ENCODE data around the gene AFDN.

- TF ChIP-seq, protein P1, sequence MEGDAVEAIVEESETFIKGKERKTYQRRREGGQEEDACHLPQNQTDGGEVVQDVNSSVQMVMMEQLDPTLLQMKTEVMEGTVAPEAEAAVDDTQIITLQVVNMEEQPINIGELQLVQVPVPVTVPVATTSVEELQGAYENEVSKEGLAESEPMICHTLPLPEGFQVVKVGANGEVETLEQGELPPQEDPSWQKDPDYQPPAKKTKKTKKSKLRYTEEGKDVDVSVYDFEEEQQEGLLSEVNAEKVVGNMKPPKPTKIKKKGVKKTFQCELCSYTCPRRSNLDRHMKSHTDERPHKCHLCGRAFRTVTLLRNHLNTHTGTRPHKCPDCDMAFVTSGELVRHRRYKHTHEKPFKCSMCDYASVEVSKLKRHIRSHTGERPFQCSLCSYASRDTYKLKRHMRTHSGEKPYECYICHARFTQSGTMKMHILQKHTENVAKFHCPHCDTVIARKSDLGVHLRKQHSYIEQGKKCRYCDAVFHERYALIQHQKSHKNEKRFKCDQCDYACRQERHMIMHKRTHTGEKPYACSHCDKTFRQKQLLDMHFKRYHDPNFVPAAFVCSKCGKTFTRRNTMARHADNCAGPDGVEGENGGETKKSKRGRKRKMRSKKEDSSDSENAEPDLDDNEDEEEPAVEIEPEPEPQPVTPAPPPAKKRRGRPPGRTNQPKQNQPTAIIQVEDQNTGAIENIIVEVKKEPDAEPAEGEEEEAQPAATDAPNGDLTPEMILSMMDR (conservative IDR thresholded peaks at IDR 0.05; ENCODE audit: low read depth in 2 of 2), result no peak
- TF ChIP-seq POLR2AphosphoS5 (IDR thresholded peaks at IDR 0.05; ENCODE audit: low read depth) (no peak), EZH2 (IDR thresholded peaks at IDR 0.05; ENCODE audit: low read depth, unreplicated experiment) (no peak), REST (IDR thresholded peaks at IDR 0.05; ENCODE audit: unreplicated experiment) (no peak), EZH2phosphoT487 (IDR thresholded peaks at IDR 0.05; ENCODE audit: unreplicated experiment) (no peak), JUNB (IDR thresholded peaks at IDR 0.05; ENCODE audit: unreplicated experiment) (no peak), ETS1 (IDR thresholded peaks at IDR 0.05) (no peak), ZNF331 (CRISPR knock-in tag; IDR thresholded peaks at IDR 0.05; ENCODE audit: low read depth) (no peak), STAT1 (IDR thresholded peaks at IDR 0.05; ENCODE audit: unreplicated experiment) (no peak), CREB1 (CRISPR knock-in tag; IDR thresholded peaks at IDR 0.05; ENCODE audit: low read depth) (no peak), ZNF114 (CRISPR knock-in tag; IDR thresholded peaks at IDR 0.05) (no peak), NANOG (IDR thresholded peaks at IDR 0.05; ENCODE audit: borderline replicate concordance) (no peak)
Measured at GRCh38 chr6:167856999-167857660, 30.4 kb downstream of the AFDN start.
